ENCODE results near the gene DNTTIP2.
"Not testable (repeated sequence)": the region's sequence is repeated elsewhere in the genome, so short reads cannot be mapped to it uniquely, and the experiment has no call there.

The DNTTIP2 gene

DNA sequence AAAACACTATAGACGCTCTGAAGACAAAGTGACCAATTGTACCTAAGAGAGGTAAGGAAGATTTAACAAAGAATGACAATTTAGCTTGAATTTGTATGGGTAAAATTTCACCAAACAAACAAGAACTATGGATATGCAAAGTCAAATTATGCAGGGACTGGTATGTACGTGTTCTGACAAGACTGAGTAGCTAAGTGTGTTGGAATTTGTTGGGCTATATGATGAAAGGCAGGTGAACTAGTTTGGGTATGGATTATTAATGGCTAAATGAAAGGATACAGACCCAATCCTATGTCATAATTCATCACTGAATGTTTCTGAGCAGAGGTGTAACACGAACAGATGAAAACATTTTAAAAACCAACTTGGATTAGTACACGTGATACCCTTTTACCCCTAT is 7.6 kb downstream of the DNTTIP2 start:
- Histone ChIP-seq H3K9me3 (ENCODE audit: control insufficient read depth in 1 of 2, low read length in 2 of 2) (no peaks in the 10 kb centered on the region), H3K27ac (ENCODE audit: low read length) (no peak overlapping the region), H3K36me3 (ENCODE audit: control insufficient read depth in 1 of 2, insufficient read depth in 2 of 2, low read length in 2 of 2) (peaks cover 55 to 67% of the 10 kb centered on the region in 2 donors), H3K4me1 (ENCODE audit: control insufficient read depth in 1 of 2, insufficient read depth in 2 of 2, low read length in 2 of 2) (peaks cover 2 to 8% of the 10 kb centered on the region in 2 donors), H3K4me3 (ENCODE audit: low read depth in 1 of 2, low read length in 2 of 2) (no peak overlapping the region), H3K27me3 (ENCODE audit: low read depth, low read length) (no peaks in the 10 kb centered on the region)

GRCh38 chr1:93869653-93870052 is 9.4 kb downstream of the DNTTIP2 start:
- Histone ChIP-seq H3K9me3 (ENCODE audit: control insufficient read depth in 1 of 2, low read length in 2 of 2) (no peaks in the 10 kb centered on the region), H3K27ac (ENCODE audit: low read length) (no peak overlapping the region), H3K4me3 (ENCODE audit: low read depth in 1 of 2, low read length in 2 of 2) (no peak overlapping the region), H3K36me3 (ENCODE audit: control insufficient read depth in 1 of 2, insufficient read depth in 2 of 2, low read length in 2 of 2) (peaks cover 44 to 53% of the 10 kb centered on the region in 2 donors), H3K4me1 (ENCODE audit: control insufficient read depth in 1 of 2, insufficient read depth in 2 of 2, low read length in 2 of 2) (no peaks in the 10 kb centered on the region), H3K27me3 (ENCODE audit: low read depth, low read length) (no peaks in the 10 kb centered on the region)

GRCh38 chr1:93868492-93868891 is 10.5 kb downstream of the DNTTIP2 start:
- not testable (repeated sequence) for H3K4me1 ChIP-seq (ENCODE audit: control insufficient read depth in 1 of 2, insufficient read depth in 2 of 2, low read length in 2 of 2); H3K4me3 ChIP-seq (ENCODE audit: low read depth in 1 of 2, low read length in 2 of 2); H3K27me3 ChIP-seq (ENCODE audit: low read depth, low read length); H3K9me3 ChIP-seq (ENCODE audit: control insufficient read depth in 1 of 2, low read length in 2 of 2); H3K27ac ChIP-seq (ENCODE audit: low read length)
- peaks cover 33 to 41% of the 10 kb centered on the region in 2 donors for H3K36me3 ChIP-seq (ENCODE audit: control insufficient read depth in 1 of 2, insufficient read depth in 2 of 2, low read length in 2 of 2)

DNA sequence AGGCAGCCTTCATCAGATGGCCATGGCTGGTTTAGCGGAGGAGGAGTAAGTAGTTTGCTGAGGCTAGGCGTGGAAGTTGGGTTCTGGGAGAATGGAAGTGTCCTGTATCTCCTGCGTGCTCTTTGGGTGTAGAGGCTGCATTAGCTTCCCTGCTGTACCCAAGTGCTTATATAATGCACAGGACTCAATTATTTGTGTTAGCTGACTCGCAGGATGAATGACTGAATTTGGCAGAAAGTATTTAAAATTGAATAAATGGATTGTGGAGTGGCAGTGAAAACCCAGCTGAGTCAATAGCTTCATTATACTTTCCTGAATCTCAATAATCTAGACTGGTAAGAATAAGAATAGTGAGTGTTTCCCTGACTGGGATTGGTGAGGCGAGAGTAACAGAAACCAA is 13.8 kb downstream of the DNTTIP2 start:
- H3K4me3 ChIP-seq (ENCODE audit: low read depth in 1 of 2, low read length in 2 of 2), result no peak overlapping the region
- no peaks in the 10 kb centered on the region for H3K9me3 ChIP-seq (ENCODE audit: control insufficient read depth in 1 of 2, low read length in 2 of 2)
- no peaks in the 10 kb centered on the region for H3K27me3 ChIP-seq (ENCODE audit: low read depth, low read length)
- no peak overlapping the region for H3K27ac ChIP-seq (ENCODE audit: low read length)
- no peaks in the 10 kb centered on the region for H3K4me1 ChIP-seq (ENCODE audit: control insufficient read depth in 1 of 2, insufficient read depth in 2 of 2, low read length in 2 of 2)
- H3K36me3 ChIP-seq (ENCODE audit: control insufficient read depth in 1 of 2, insufficient read depth in 2 of 2, low read length in 2 of 2), result peaks cover 9 to 17% of the 10 kb centered on the region in 2 donors

DNA sequence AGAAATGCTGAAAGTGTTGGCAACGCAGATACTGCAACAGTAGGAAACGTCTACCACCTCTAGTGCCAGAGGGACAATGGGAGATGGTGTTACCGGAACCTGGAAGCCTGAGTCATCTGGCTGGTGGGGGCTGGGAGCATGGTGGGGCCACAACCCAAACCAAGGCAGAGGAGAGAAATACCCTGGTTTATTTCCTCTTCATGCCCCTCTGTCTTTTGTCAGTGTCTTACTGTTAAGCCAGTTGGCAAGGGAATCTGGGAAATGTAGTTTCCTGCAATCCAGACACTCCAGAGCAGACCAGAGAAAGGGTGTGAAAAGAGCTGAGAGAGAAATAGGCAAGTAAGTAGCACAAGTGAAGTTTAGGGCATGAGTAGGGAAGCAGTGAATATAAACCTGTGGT is 14.8 kb downstream of the DNTTIP2 start:
- Histone ChIP-seq H3K36me3 (ENCODE audit: control insufficient read depth in 1 of 2, insufficient read depth in 2 of 2, low read length in 2 of 2) (peaks cover 0 to 8% of the 10 kb centered on the region in 2 donors), H3K27ac (ENCODE audit: low read length) (no peak overlapping the region), H3K9me3 (ENCODE audit: control insufficient read depth in 1 of 2, low read length in 2 of 2) (no peaks in the 10 kb centered on the region), H3K4me3 (ENCODE audit: low read depth in 1 of 2, low read length in 2 of 2) (no peak overlapping the region), H3K4me1 (ENCODE audit: control insufficient read depth in 1 of 2, insufficient read depth in 2 of 2, low read length in 2 of 2) (no peaks in the 10 kb centered on the region), H3K27me3 (ENCODE audit: low read depth, low read length) (no peaks in the 10 kb centered on the region)

GRCh38 chr1:93857653-93858052 is 21.4 kb downstream of the DNTTIP2 start:
- not testable (repeated sequence) for H3K36me3 ChIP-seq (ENCODE audit: control insufficient read depth in 1 of 2, insufficient read depth in 2 of 2, low read length in 2 of 2); H3K4me1 ChIP-seq (ENCODE audit: control insufficient read depth in 1 of 2, insufficient read depth in 2 of 2, low read length in 2 of 2); H3K27ac ChIP-seq (ENCODE audit: low read length); H3K27me3 ChIP-seq (ENCODE audit: low read depth, low read length); H3K9me3 ChIP-seq (ENCODE audit: control insufficient read depth in 1 of 2, low read length in 2 of 2); H3K4me3 ChIP-seq (ENCODE audit: low read depth in 1 of 2, low read length in 2 of 2)

DNA sequence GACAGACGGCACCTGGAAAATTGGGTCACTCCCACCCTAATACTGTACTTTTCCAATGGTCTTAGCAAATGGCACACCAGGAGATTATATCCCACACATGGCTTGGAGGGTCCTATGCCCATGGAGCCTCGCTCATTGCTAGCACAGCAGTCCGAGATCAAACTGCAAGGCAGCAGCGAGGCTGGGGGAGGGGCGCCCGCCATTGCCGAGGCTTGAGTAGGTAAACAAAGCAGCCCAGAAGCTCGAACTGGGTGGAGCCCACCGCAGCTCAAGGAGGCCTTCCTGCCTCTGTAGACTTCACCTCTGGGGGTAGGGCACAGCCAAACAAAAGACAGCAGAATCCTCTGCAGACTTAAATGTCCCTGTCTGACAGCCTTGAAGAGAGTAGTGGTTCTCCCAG is 23.0 kb downstream of the DNTTIP2 start:
- not testable (repeated sequence) for H3K27ac ChIP-seq (ENCODE audit: low read length); H3K9me3 ChIP-seq (ENCODE audit: control insufficient read depth in 1 of 2, low read length in 2 of 2); H3K4me1 ChIP-seq (ENCODE audit: control insufficient read depth in 1 of 2, insufficient read depth in 2 of 2, low read length in 2 of 2); H3K27me3 ChIP-seq (ENCODE audit: low read depth, low read length); H3K36me3 ChIP-seq (ENCODE audit: control insufficient read depth in 1 of 2, insufficient read depth in 2 of 2, low read length in 2 of 2); H3K4me3 ChIP-seq (ENCODE audit: low read depth in 1 of 2, low read length in 2 of 2)

DNA sequence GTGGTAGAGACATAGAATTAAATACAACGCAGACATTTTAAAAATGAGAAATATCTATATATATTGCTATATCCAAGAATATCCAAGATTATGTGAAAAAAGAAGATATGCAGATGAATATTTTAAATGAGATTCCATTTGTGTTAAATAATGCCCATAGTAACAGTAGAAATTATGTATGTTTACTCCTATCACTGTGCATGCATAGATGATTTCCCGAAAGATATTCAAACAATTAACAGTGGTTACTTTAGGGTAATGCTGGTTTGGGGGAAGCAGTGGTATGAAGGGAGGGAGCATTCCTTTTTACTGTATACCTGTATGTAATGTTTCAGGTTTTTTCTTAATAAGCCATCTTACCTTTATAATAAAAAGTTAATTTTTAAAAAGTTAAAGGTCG is 25.1 kb downstream of the DNTTIP2 start:
- H3K36me3 ChIP-seq (ENCODE audit: control insufficient read depth in 1 of 2, insufficient read depth in 2 of 2, low read length in 2 of 2), result no peaks in the 10 kb centered on the region
- H3K9me3 ChIP-seq (ENCODE audit: control insufficient read depth in 1 of 2, low read length in 2 of 2), result no peaks in the 10 kb centered on the region
- no peaks in the 10 kb centered on the region for H3K4me1 ChIP-seq (ENCODE audit: control insufficient read depth in 1 of 2, insufficient read depth in 2 of 2, low read length in 2 of 2)
- H3K27me3 ChIP-seq (ENCODE audit: low read depth, low read length), result no peaks in the 10 kb centered on the region
- no peak overlapping the region for H3K27ac ChIP-seq (ENCODE audit: low read length)
- no peak overlapping the region for H3K4me3 ChIP-seq (ENCODE audit: low read depth in 1 of 2, low read length in 2 of 2)

- Histone ChIP-seq H3K4me3 (ENCODE audit: low read depth in 1 of 2, low read length in 2 of 2) (no peak overlapping the region), H3K27ac (ENCODE audit: low read length) (no peak overlapping the region), H3K9me3 (ENCODE audit: control insufficient read depth in 1 of 2, low read length in 2 of 2) (no peaks in the 10 kb centered on the region), H3K36me3 (ENCODE audit: control insufficient read depth in 1 of 2, insufficient read depth in 2 of 2, low read length in 2 of 2) (no peaks in the 10 kb centered on the region), H3K4me1 (ENCODE audit: control insufficient read depth in 1 of 2, insufficient read depth in 2 of 2, low read length in 2 of 2) (peaks cover 0 to 8% of the 10 kb centered on the region in 2 donors), H3K27me3 (ENCODE audit: low read depth, low read length) (no peaks in the 10 kb centered on the region)
Measured at GRCh38 chr1:93851878-93852277, 27.1 kb downstream of the DNTTIP2 start.

DNA sequence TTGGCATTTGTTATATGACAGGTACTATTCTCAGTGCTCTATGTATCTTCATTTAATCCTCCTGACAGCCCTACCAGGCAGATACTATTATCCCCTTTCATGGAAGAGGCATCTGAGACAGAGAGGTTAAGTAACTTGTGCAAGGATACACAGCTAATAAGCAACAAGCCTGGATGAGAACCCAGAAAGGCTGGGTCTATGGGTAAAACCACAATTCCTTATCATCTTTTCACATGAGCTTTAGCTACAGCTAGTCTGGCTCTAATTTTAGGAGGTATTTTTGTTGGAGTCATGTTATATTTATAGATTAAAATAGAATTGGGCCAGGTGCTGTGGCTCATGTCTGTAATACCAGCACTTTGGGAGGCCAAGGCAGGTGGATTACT is 27.7 kb downstream of the DNTTIP2 start:
- Histone ChIP-seq H3K36me3 (ENCODE audit: control insufficient read depth in 1 of 2, insufficient read depth in 2 of 2, low read length in 2 of 2) (no peaks in the 10 kb centered on the region), H3K27me3 (ENCODE audit: low read depth, low read length) (no peaks in the 10 kb centered on the region), H3K27ac (ENCODE audit: low read length) (no peak overlapping the region), H3K4me1 (ENCODE audit: control insufficient read depth in 1 of 2, insufficient read depth in 2 of 2, low read length in 2 of 2) (peaks cover 0 to 8% of the 10 kb centered on the region in 2 donors), H3K4me3 (ENCODE audit: low read depth in 1 of 2, low read length in 2 of 2) (no peak overlapping the region), H3K9me3 (ENCODE audit: control insufficient read depth in 1 of 2, low read length in 2 of 2) (no peaks in the 10 kb centered on the region)

GRCh38 chr1:93850687-93851326 is 28.2 kb downstream of the DNTTIP2 start:
- H3K27ac ChIP-seq (ENCODE audit: low read length); H3K36me3 ChIP-seq (ENCODE audit: control insufficient read depth in 1 of 2, insufficient read depth in 2 of 2, low read length in 2 of 2); H3K27me3 ChIP-seq (ENCODE audit: low read depth, low read length); H3K4me1 ChIP-seq (ENCODE audit: control insufficient read depth in 1 of 2, insufficient read depth in 2 of 2, low read length in 2 of 2); H3K9me3 ChIP-seq (ENCODE audit: control insufficient read depth in 1 of 2, low read length in 2 of 2); H3K4me3 ChIP-seq (ENCODE audit: low read depth in 1 of 2, low read length in 2 of 2): not testable (repeated sequence)

DNA sequence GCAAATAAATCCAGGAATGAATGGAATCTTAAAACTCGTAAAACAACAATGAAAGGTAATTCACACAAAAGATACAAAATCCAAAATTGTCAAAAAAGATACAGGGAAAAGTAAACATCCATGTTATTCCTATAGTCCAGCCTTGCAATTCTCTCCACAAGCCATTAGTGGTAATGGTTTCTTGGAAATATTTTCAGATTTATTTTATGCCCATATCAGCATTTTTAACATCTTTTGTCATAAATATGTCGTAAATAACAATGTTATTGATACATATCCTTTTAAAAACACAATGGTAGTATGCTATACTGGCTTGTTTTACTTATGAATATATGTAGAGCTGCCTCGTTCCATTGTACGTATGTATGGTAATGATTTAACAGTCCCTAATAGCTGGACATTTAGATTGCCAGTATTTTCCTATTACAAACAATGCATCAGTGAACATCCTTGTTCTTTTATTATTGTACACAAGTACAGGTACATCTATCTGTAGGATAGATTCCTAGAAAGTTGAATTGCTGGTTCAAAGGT is 30.6 kb downstream of the DNTTIP2 start:
- Histone ChIP-seq H3K27ac (ENCODE audit: low read length) (peak overlapping the region; percentile 86), H3K4me1 (ENCODE audit: control insufficient read depth in 1 of 2, insufficient read depth in 2 of 2, low read length in 2 of 2) (peaks cover 12 to 27% of the 10 kb centered on the region in 2 donors), H3K9me3 (ENCODE audit: control insufficient read depth in 1 of 2, low read length in 2 of 2) (no peaks in the 10 kb centered on the region), H3K4me3 (ENCODE audit: low read depth in 1 of 2, low read length in 2 of 2) (peak overlapping the region; percentile 80 to 85), H3K27me3 (ENCODE audit: low read depth, low read length) (no peaks in the 10 kb centered on the region), H3K36me3 (ENCODE audit: control insufficient read depth in 1 of 2, insufficient read depth in 2 of 2, low read length in 2 of 2) (peaks cover 0 to 4% of the 10 kb centered on the region in 2 donors)

Measured in muscle layer of duodenum (tissue), 2 donors.